BLaER1 (cell line): Measurements from ENCODE around the gene PPP1R3F.
A peak's percentile ranks its signal among the peaks of the same experiment; 100 is the strongest.

Experiments
- H3K27ac ChIP-seq: shearing (Covaris generic); formaldehyde crosslinking; 2 replicates; pipeline ENCODE4 v1.8.1; 2022
- H3K27me3 ChIP-seq: shearing (Covaris generic); formaldehyde crosslinking; 2 replicates; pipeline ENCODE4 v1.8.1; 2022
- H3K36me3 ChIP-seq: shearing (Covaris generic); formaldehyde crosslinking; 2 replicates; pipeline ENCODE4 v1.8.1; 2022
- H3K4me1 ChIP-seq: shearing (Covaris generic); formaldehyde crosslinking; 2 replicates; pipeline ENCODE4 v1.8.1; 2022
- H3K4me2 ChIP-seq: shearing (Covaris generic); formaldehyde crosslinking; 2 replicates; pipeline ENCODE4 v1.8.1; 2022
- H3K4me3 ChIP-seq: shearing (Covaris generic); formaldehyde crosslinking; 2 replicates; pipeline ENCODE4 v1.8.1; 2022
- H3K9ac ChIP-seq: shearing (Covaris generic); formaldehyde crosslinking; 2 replicates; pipeline ENCODE4 v1.8.1; 2022
- H3K9me3 ChIP-seq: shearing (Covaris generic); formaldehyde crosslinking; 2 replicates; pipeline ENCODE4 v1.8.1; 2022
- H4K20me1 ChIP-seq: shearing (Covaris generic); formaldehyde crosslinking; 2 replicates; pipeline ENCODE4 v1.8.1; 2022
- Cebpa-rat ChIP-seq: shearing (Covaris generic); IDR thresholded peaks from 2 replicates; pipeline ENCODE4 v1.8.1; 2022

The PPP1R3F gene

GRCh38 chrX:49269767-49270248 is at the start of gene PPP1R3F:
Gene PPP1R3F (plus strand): TSS chrX:49269793. CDS start chrX:49269870, 77 bp downstream.
- Histone ChIP-seq H3K4me3 (peak within 1 kb of the TSS; percentile 76), H3K9me3 (peaks cover 16% of the 10 kb centered on the region; the same call in 1 of the 2 replicates), H3K9ac (peak within 1 kb of the TSS; percentile 86), H3K27me3 (peaks cover 60% of the 10 kb centered on the region), H3K4me2 (peak within 1 kb of the TSS; percentile 80), H3K36me3 (no peaks in the 10 kb centered on the region), H3K27ac (peak within 1 kb of the TSS; percentile 93), H3K4me1 (peaks cover 31% of the 10 kb centered on the region), H4K20me1 (peaks cover 28% of the 10 kb centered on the region)
- no peak for TF ChIP-seq Cebpa-rat

- H3K27me3 ChIP-seq: peaks cover 34% of the 10 kb centered on the region
- no peaks in the 10 kb centered on the region for H3K9me3 ChIP-seq
- no peaks in the 10 kb centered on the region; the same call in 1 of the 2 replicates for H4K20me1 ChIP-seq
- no peak overlapping the region for H3K27ac ChIP-seq
- no peak overlapping the region for H3K4me2 ChIP-seq
- no peaks in the 10 kb centered on the region for H3K4me1 ChIP-seq
- no peak for TF ChIP-seq Cebpa-rat
- H3K36me3 ChIP-seq: no peaks in the 10 kb centered on the region
- H3K9ac ChIP-seq: no peak overlapping the region
- no peak overlapping the region for H3K4me3 ChIP-seq
Observed at GRCh38 chrX:49220100-49220499, 49.5 kb upstream of the PPP1R3F start.

- peaks cover 36% of the 10 kb centered on the region for H3K27me3 ChIP-seq
- TF ChIP-seq Cebpa-rat: no peak
- H3K4me1 ChIP-seq: no peaks in the 10 kb centered on the region
- H3K4me2 ChIP-seq: no peak overlapping the region
- H3K9ac ChIP-seq: no peak overlapping the region
- no peaks in the 10 kb centered on the region; the same call in 1 of the 2 replicates for H4K20me1 ChIP-seq
- H3K36me3 ChIP-seq: no peaks in the 10 kb centered on the region
- H3K27ac ChIP-seq: no peak overlapping the region
- H3K9me3 ChIP-seq: no peaks in the 10 kb centered on the region
- no peak overlapping the region for H3K4me3 ChIP-seq
Observed at GRCh38 chrX:49221868-49222267, 47.7 kb upstream of the PPP1R3F start.

- no peaks in the 10 kb centered on the region for H3K4me1 ChIP-seq
- peaks cover 10% of the 10 kb centered on the region; the same call in 1 of the 2 replicates for H3K9me3 ChIP-seq
- H3K36me3 ChIP-seq: no peaks in the 10 kb centered on the region
- no peaks in the 10 kb centered on the region for H4K20me1 ChIP-seq
- TF ChIP-seq Cebpa-rat: no peak
- H3K27me3 ChIP-seq: peaks cover 27% of the 10 kb centered on the region
- no peak overlapping the region for H3K27ac ChIP-seq
- no peak overlapping the region for H3K9ac ChIP-seq
- no peak overlapping the region for H3K4me3 ChIP-seq
- H3K4me2 ChIP-seq: no peak overlapping the region
Observed at GRCh38 chrX:49225858-49226257, 43.7 kb upstream of the PPP1R3F start.

- H3K4me3 ChIP-seq: no peak overlapping the region
- no peaks in the 10 kb centered on the region for H3K36me3 ChIP-seq
- H3K27ac ChIP-seq: no peak overlapping the region
- no peak overlapping the region for H3K9ac ChIP-seq
- TF ChIP-seq Cebpa-rat: no peak
- peaks cover 34% of the 10 kb centered on the region for H3K27me3 ChIP-seq
- no peaks in the 10 kb centered on the region for H3K4me1 ChIP-seq
- H4K20me1 ChIP-seq: no peaks in the 10 kb centered on the region
- H3K9me3 ChIP-seq: peaks cover 18% of the 10 kb centered on the region; the same call in 1 of the 2 replicates
- no peak overlapping the region for H3K4me2 ChIP-seq
Observed at GRCh38 chrX:49226946-49227345, 42.6 kb upstream of the PPP1R3F start.

GRCh38 chrX:49227726-49228125 is 41.9 kb upstream of the PPP1R3F start:
- Histone ChIP-seq H3K4me1 (no peaks in the 10 kb centered on the region), H3K36me3 (no peaks in the 10 kb centered on the region), H3K9ac (no peak overlapping the region), H3K27ac (no peak overlapping the region), H4K20me1 (no peaks in the 10 kb centered on the region), H3K27me3 (peaks cover 28% of the 10 kb centered on the region), H3K9me3 (peaks cover 18% of the 10 kb centered on the region; the same call in 1 of the 2 replicates), H3K4me2 (no peak overlapping the region), H3K4me3 (no peak overlapping the region)
- no peak for TF ChIP-seq Cebpa-rat

- Histone ChIP-seq H3K36me3 (no peaks in the 10 kb centered on the region), H3K4me1 (no peaks in the 10 kb centered on the region), H4K20me1 (no peaks in the 10 kb centered on the region), H3K27ac (no peak overlapping the region), H3K4me3 (no peak overlapping the region), H3K9me3 (peaks cover 18% of the 10 kb centered on the region; the same call in 1 of the 2 replicates), H3K27me3 (peaks cover 28% of the 10 kb centered on the region), H3K4me2 (no peak overlapping the region), H3K9ac (no peak overlapping the region)
- no peak for TF ChIP-seq Cebpa-rat
Observed at GRCh38 chrX:49228185-49228584, 41.4 kb upstream of the PPP1R3F start.

- H3K9me3 ChIP-seq: peaks cover 21% of the 10 kb centered on the region; the same call in 1 of the 2 replicates
- no peak overlapping the region for H3K4me3 ChIP-seq
- peak overlapping the region; percentile 19; the same call in 1 of the 2 replicates for H3K4me2 ChIP-seq
- H3K27ac ChIP-seq: no peak overlapping the region
- H3K9ac ChIP-seq: no peak overlapping the region
- H3K27me3 ChIP-seq: peaks cover 18% of the 10 kb centered on the region
- no peaks in the 10 kb centered on the region for H3K36me3 ChIP-seq
- H3K4me1 ChIP-seq: no peaks in the 10 kb centered on the region
- TF ChIP-seq Cebpa-rat: no peak
- H4K20me1 ChIP-seq: no peaks in the 10 kb centered on the region
Observed at GRCh38 chrX:49230500-49231232, 38.9 kb upstream of the PPP1R3F start.

GRCh38 chrX:49231333-49232000 is 38.1 kb upstream of the PPP1R3F start:
- Histone ChIP-seq H3K27ac (no peak overlapping the region), H3K9ac (no peak overlapping the region), H3K4me3 (no peak overlapping the region), H3K4me1 (peaks cover 7% of the 10 kb centered on the region), H3K4me2 (no peak overlapping the region), H3K27me3 (peaks cover 16% of the 10 kb centered on the region), H3K36me3 (no peaks in the 10 kb centered on the region), H3K9me3 (peaks cover 21% of the 10 kb centered on the region; the same call in 1 of the 2 replicates), H4K20me1 (no peaks in the 10 kb centered on the region)
- TF ChIP-seq Cebpa-rat: no peak

- no peaks in the 10 kb centered on the region for H4K20me1 ChIP-seq
- no peak for TF ChIP-seq Cebpa-rat
- no peak overlapping the region for H3K27ac ChIP-seq
- H3K4me1 ChIP-seq: peaks cover 16% of the 10 kb centered on the region
- H3K27me3 ChIP-seq: peaks cover 16% of the 10 kb centered on the region
- H3K4me2 ChIP-seq: no peak overlapping the region
- no peaks in the 10 kb centered on the region for H3K36me3 ChIP-seq
- no peak overlapping the region for H3K9ac ChIP-seq
- peaks cover 21% of the 10 kb centered on the region; the same call in 1 of the 2 replicates for H3K9me3 ChIP-seq
- H3K4me3 ChIP-seq: no peak overlapping the region
Observed at GRCh38 chrX:49232525-49232924, 37.1 kb upstream of the PPP1R3F start.
